LNCaP clone FGC (cell line): ENCODE measurements around the gene KIF25.

Experiments
- DNase-seq: peaks from one replicate; pipeline ENCODE4 v3.0.0-alpha.2; 2011; ENCODE audit warnings: low read depth
- H3K4me3 ChIP-seq: 2 replicates; pipeline ENCODE4 v1.5.1; 2011; ENCODE audit warnings: mild to moderate bottlenecking, low read depth, low read length, control low read depth
- CTCF ChIP-seq: IDR thresholded peaks from 2 replicates; pipeline ENCODE4 v1.5.1; 2012; ENCODE audit warnings: mild to moderate bottlenecking; ENCODE audit not compliant: control insufficient read depth, insufficient read depth; ENCODE audit errors: extremely low read depth

KIF25 gene

GRCh38 chr6:168012431-168013249 lies 15.2 kb downstream of the KIF25 start:
- no peak for TF ChIP-seq CTCF

GRCh38 chr6:168013250-168013915 lies 15.9 kb downstream of the KIF25 start:
- no peak overlapping the region for H3K4me3 ChIP-seq
- TF ChIP-seq CTCF: no peak
- DNase-seq: no peak

More at GRCh38 chr6:168012431-168013249, 15.2 kb downstream of the KIF25 start:
- DNase-seq: no peak
- H3K4me3 ChIP-seq: no peak overlapping the region

- H3K4me3 ChIP-seq: no peak overlapping the region
- TF ChIP-seq CTCF: no peak
- no peak for DNase-seq
These were observed 17.0 kb downstream of the KIF25 start for GRCh38 chr6:168014428-168014827.

GRCh38 chr6:168015009-168015408 lies 17.5 kb downstream of the KIF25 start:
- no peak overlapping the region for H3K4me3 ChIP-seq
- no peak for DNase-seq
- no peak for TF ChIP-seq CTCF

GRCh38 chr6:168015482-168016175 lies 18.2 kb downstream of the KIF25 start:
- no peak overlapping the region for H3K4me3 ChIP-seq
- no peak for TF ChIP-seq CTCF
- no peak for DNase-seq

- no peak overlapping the region for H3K4me3 ChIP-seq
- no peak for DNase-seq
- no peak for TF ChIP-seq CTCF
These were observed 18.7 kb downstream of the KIF25 start for GRCh38 chr6:168016176-168016620.
